GM21515 (cell line): Measurements from ENCODE around the gene ADCY5.

ENCODE experiments used
- ATAC-seq: cut with Tn5 transposase; IDR thresholded peaks from one replicate; pipeline ENCODE4 v1.9.1; 2021; ENCODE audit not compliant: unreplicated experiment

Gene ADCY5

GRCh38 chr3:123290962-123291361, 157.9 kb downstream of the ADCY5 start:
- no peak for ATAC-seq

- no peak for ATAC-seq
These were observed 158.6 kb downstream of the ADCY5 start for GRCh38 chr3:123290107-123290930.

- no peak for ATAC-seq
These were observed 159.3 kb downstream of the ADCY5 start for GRCh38 chr3:123289391-123290106.

- no peak for ATAC-seq
These were observed 161.0 kb downstream of the ADCY5 start for GRCh38 chr3:123287962-123288302.

- ATAC-seq = no peak
These were observed 161.6 kb downstream of the ADCY5 start for GRCh38 chr3:123287051-123287961.

DNA sequence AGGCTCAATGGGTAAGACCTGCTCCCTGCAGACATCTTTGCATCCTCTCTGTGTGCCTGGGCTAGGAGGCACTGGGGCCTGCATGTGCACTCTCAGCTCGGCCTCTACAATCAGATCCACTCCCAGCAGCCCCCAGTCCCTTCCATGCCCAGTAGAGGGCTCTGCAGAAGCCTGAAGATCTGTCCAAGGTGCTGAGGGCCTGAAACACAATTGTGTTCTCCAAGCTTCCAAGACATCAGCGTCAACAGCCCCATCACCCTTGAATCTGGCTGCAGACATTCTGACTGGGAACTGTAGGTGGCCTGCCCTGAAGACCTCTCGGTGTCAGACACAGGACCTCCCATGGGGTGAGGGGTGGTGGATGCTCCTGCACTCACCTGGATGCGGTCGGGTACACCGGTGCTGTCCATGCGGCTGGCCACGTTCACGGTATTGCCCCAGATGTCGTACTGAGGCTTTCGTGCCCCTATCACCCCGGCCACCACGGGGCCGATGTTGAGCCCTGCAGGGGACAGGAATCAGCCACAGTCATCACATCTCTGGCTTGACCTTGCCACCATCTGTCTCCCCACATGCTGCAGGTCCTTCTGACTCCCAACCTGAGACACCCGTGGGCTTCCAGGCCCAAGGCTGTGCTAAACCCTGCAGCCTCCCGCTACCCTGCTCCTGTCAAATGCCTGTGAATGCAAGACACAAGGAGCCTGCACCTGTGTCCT, 162.4 kb downstream of the ADCY5 start:
- no peak for ATAC-seq

DNA sequence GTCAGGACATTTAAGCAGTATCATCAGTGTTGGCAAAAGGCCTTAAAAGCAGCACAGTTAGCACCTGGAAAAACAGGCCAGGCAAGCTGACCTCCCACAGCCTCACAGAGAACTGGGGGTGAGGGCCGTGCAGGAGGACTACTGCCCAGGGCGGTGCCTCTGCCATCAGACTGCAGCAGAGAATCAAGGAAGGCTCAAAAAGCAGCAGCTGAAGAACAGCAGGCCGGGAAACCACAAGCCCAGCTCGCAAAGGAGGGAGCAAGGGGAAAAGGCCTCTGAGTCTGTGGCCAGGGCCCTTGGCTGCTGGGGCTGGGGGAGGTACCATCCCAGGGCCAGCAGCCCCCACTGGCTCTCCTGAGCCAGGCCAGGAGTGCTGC, 163.0 kb downstream of the ADCY5 start:
- no peak for ATAC-seq

- ATAC-seq = no peak
These were observed 163.4 kb downstream of the ADCY5 start for GRCh38 chr3:123285479-123285878.

DNA sequence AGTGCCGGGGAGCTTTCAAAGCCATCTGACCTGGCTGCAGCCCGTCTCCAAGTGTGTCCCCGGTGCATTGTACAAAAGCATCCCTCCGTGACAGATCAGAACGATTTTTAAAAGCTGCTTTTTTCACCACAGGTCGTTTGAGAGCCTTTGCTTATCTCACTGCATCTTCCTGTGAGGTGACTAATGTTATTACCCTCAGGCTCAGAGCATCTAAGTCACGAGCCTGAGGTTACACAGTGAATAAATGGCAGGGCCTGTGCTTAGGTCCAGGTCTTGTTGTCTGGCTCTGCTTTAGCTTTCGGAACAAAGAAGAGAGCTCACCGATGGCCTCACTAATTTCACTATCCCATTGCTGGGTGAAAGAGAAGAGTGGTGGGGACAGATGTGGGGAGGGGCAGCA, 163.8 kb downstream of the ADCY5 start:
- ATAC-seq = no peak

- no peak for ATAC-seq
These were observed 164.4 kb downstream of the ADCY5 start for GRCh38 chr3:123284399-123285010.

- no peak for ATAC-seq
These were observed 165.1 kb downstream of the ADCY5 start for GRCh38 chr3:123283657-123284398.

GRCh38 chr3:123283074-123283473, 165.8 kb downstream of the ADCY5 start:
- ATAC-seq = no peak

GRCh38 chr3:123282461-123282860, 166.4 kb downstream of the ADCY5 start:
- ATAC-seq = no peak

DNA sequence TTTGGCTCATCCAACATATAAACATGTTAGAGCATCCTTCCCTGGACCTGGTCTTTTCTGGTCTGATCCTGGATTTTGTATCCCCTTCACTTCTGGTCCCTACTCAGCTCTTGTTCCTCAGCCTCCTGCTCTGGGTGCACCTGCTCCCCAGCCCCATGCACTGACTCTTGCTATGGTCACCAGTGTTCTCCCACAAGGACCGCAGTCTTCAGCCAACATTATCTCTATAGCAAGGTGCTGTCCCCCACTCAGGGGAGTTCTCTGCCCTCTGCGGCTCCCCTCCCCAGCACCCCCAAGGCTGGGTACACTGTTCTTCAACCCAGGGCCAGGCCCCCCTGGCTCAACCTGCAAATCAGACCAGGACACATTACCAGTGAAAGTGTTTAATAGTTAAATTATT, 167.0 kb downstream of the ADCY5 start:
- no peak for ATAC-seq

- ATAC-seq = no peak
These were observed 167.5 kb downstream of the ADCY5 start for GRCh38 chr3:123281406-123281805.

- no peak for ATAC-seq
These were observed 169.8 kb downstream of the ADCY5 start for GRCh38 chr3:123279121-123279520.

- ATAC-seq = no peak
These were observed 170.4 kb downstream of the ADCY5 start for GRCh38 chr3:123278446-123278845.

GRCh38 chr3:123277106-123277505, 171.8 kb downstream of the ADCY5 start:
- no peak for ATAC-seq

DNA sequence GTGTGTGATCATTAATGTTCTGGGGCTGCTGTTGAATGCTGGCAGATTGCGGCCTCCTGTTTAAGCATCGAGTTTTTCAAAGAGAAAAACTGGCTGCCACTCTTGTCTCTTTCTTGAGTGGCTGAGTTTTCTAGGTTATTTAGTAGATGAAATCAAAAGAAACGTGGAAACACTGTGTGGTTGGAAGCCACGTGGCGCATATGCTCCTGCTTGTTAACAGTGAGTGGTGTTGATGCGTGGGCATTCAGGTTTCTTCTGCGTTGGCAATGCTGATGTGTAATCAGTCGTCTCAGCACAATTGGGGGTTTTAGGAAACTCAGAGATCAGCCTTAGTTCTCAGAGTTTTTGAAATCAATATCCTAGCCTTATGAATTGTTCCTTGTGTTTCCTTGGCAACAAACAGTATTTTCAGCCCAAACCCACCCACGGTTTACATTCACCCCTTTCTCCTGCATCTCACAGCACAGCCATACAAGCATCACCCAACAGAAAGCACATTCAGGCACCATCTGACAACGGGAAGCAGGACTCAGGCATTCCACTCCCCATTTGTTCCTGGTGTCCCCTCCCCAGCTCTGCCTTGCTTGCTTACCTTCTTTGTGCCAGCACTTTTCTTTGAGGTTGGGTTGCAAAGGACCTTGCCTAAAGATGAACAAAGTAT, 172.4 kb downstream of the ADCY5 start:
- ATAC-seq = no peak
